Measurements from ENCODE around the gene MOV10. TPM values are rescaled to one million over a fixed set of nuclear protein-coding genes. Genes with fewer than 3 reads are reported as not detected.

MOV10 gene
- total and polyA plus RNA-seq, 2 donors (not counting 1 experiment from before 2014, with no cell fraction given): 31.0 to 46.2 TPM

GRCh38 chr1:112700290-112701226 is 26.1 kb downstream of the MOV10 start:
- Mint-ChIP-seq H3K4me3 (peak overlapping the region; percentile 77), H3K27me3 (no peaks in the 10 kb centered on the region), H3K9me3 (ENCODE audit: insufficient read depth) (no peaks in the 10 kb centered on the region), H3K4me1 (peaks cover 63% of the 10 kb centered on the region), H3K27ac (peak overlapping the region; percentile 96)
- CTCF ChIA-PET: interaction anchor here (0.9 to 4.0 kb wide), 8 partner anchors 8 to 310 kb away, joined by 3 to 24 read pairs (median 6); partner anchors contain the start of genes MOV10 and PPM1J
- POLR2A ChIA-PET: interaction anchor here (1.0 to 1.3 kb wide), 2 partner anchors 15 to 25 kb away, joined by 3 read pairs; partner anchors contain the start of gene PPM1J
- no peaks in the 10 kb centered on the region for H3K79me2 ChIP-seq (ENCODE audit: control insufficient read depth, insufficient read depth, low read length)
- H4K20me1 ChIP-seq (ENCODE audit: control insufficient read depth, insufficient read depth, low read length, poor library complexity, severe bottlenecking): no peaks in the 10 kb centered on the region
- WGBS (ENCODE audit: insufficient coverage): 26% methylated on average over 4 of the region's 7 CpGs
- intact Hi-C loops (cut with micrococcal nuclease): loop anchor here (2.0 kb wide), 2 partner anchors 14 to 26 kb away; partner anchors contain the start of genes MOV10 and PPM1J
- ATAC-seq (ENCODE audit: low read depth) (peak; percentile 79), DNase-seq (peak; percentile 77)
- H3K27me3 ChIP-seq (replicated peaks in 1 of 4; ENCODE audit: control extremely low read depth in 1 of 4, control insufficient read depth in 3 of 4, insufficient read depth in 4 of 4, low read length in 3 of 4): no peaks in the 10 kb centered on the region
- peaks cover 49 to 59% of the 10 kb centered on the region in 2 donors for H3K4me1 ChIP-seq (ENCODE audit: control insufficient read depth in 2 of 2, insufficient read depth in 2 of 2, low read length in 2 of 2)
- H3K9me3 ChIP-seq (ENCODE audit: control extremely low read depth in 1 of 3, control insufficient read depth in 2 of 3, insufficient read depth in 1 of 3, low read length in 2 of 3): no peaks in the 10 kb centered on the region
- peak overlapping the region; percentile 79 to 86 for H3K27ac ChIP-seq (ENCODE audit: low read length in 2 of 2)
- peak overlapping the region; percentile 70 for H2AFZ ChIP-seq (ENCODE audit: insufficient read depth, low read depth, low read length, poor library complexity, severe bottlenecking)
- peak overlapping the region; percentile 44 for H3K9ac ChIP-seq (ENCODE audit: low read length)
- peaks cover 0 to 7% of the 10 kb centered on the region in 2 experiments for H3K36me3 ChIP-seq (replicated peaks in 1 of 2; ENCODE audit: control extremely low read depth in 1 of 2, control insufficient read depth in 1 of 2, extremely low read depth in 1 of 2, insufficient read depth in 2 of 2, low read length in 1 of 2)
- peak overlapping the region in 1 of 5 experiments; percentile 28 for H3K4me3 ChIP-seq (ENCODE audit: control extremely low read depth in 1 of 5, extremely low read depth in 1 of 5, insufficient read depth in 1 of 5, low read depth in 2 of 5, low read length in 4 of 5)
- TF ChIP-seq CTCF (IDR thresholded peaks at IDR 0.05): no peak
- no peak for TF ChIP-seq EZH2 (IDR thresholded peaks at IDR 0.05; ENCODE audit: borderline replicate concordance, insufficient read depth, low read depth, low read length, poor library complexity, severe bottlenecking)
- H3K4me2 ChIP-seq (replicated peaks; ENCODE audit: low read depth, low read length, poor library complexity, severe bottlenecking): peak overlapping the region; percentile 69
